Naive thymus-derived CD4-positive, alpha-beta T cell (primary cell): ENCODE data around the gene TF. TPM values are rescaled to one million over a fixed set of nuclear protein-coding genes. Genes with fewer than 3 reads are reported as not detected.

ENCODE experiments used
- ATAC-seq: fragments of 150-1000 bp; cut with Tn5 transposase; 2 replicates; pipeline ENCODE4 v1.10.0; 2021; ENCODE audit warnings: mild to moderate bottlenecking, moderate library complexity
- CTCF ChIA-PET: fragments of 350-600 bp; sonication (Branson Sonifier 250); formaldehyde crosslinking; loops from one replicate; lab custom pipeline; 2021; ENCODE audit warnings: antibody characterized with exemption; lab: Charles Lee
- POLR2A ChIA-PET: fragments of 350-600 bp; sonication (Branson Sonifier 250); formaldehyde crosslinking; loops from one replicate; lab custom pipeline; 2021; ENCODE audit warnings: antibody characterized with exemption, inconsistent platforms; lab: Charles Lee
- DNase-seq, 9 donors: peaks; one replicate each; pipeline versions ENCODE4 v3.0.0 to v3.0.0-alpha.2; 2020 to 2022; ENCODE audit warnings: mixed read lengths in 1 of 9
- H3K27ac ChIP-seq: one replicate; pipeline ENCODE4 v1.7.0; 2013; ENCODE audit warnings: mild to moderate bottlenecking, low read depth, low read length, moderate library complexity
- H3K27me3 ChIP-seq, 2 donors: one replicate each; pipeline ENCODE4 v1.7.0; 2013; ENCODE audit warnings: low read length in 2 of 2, mild to moderate bottlenecking in 2 of 2, moderate library complexity in 2 of 2; ENCODE audit not compliant: control insufficient read depth in 2 of 2, insufficient read depth in 2 of 2
- H3K36me3 ChIP-seq, 3 experiments: 1 replicate in 2 of 3; 2 replicates in 1 of 3; pipeline ENCODE4 v1.7.0; 2013; ENCODE audit warnings: low read length in 3 of 3, mild to moderate bottlenecking in 3 of 3, moderate library complexity in 1 of 3; ENCODE audit not compliant: insufficient read depth in 3 of 3, control insufficient read depth in 2 of 3
- H3K4me1 ChIP-seq, 2 donors: one replicate each; pipeline ENCODE4 v1.7.0; 2013; ENCODE audit warnings: low read length in 2 of 2, mild to moderate bottlenecking in 2 of 2, moderate library complexity in 1 of 2; ENCODE audit not compliant: control insufficient read depth in 2 of 2, insufficient read depth in 2 of 2
- H3K4me3 ChIP-seq: 2 replicates; pipeline ENCODE4 v1.7.0; 2013; ENCODE audit warnings: mild to moderate bottlenecking, low read length
- H3K9me3 ChIP-seq, 3 experiments: 1 replicate in 2 of 3; 2 replicates in 1 of 3; pipeline ENCODE4 v1.7.0; 2013; ENCODE audit warnings: low read length in 3 of 3; ENCODE audit not compliant: control insufficient read depth in 2 of 3
- H3K27ac Mint-ChIP-seq, 9 donors: one replicate each; pipeline ENCODE4 v1.8.0; 2020 to 2022; ENCODE audit warnings: mixed read lengths in 9 of 9, mild to moderate bottlenecking in 8 of 9, moderate library complexity in 5 of 9, inconsistent platforms in 2 of 9
- H3K27me3 Mint-ChIP-seq, 5 donors: one replicate each; pipeline ENCODE4 v1.8.0; 2021 to 2022; ENCODE audit warnings: mixed read lengths in 5 of 5, mild to moderate bottlenecking in 1 of 5
- H3K36me3 Mint-ChIP-seq, 5 donors: one replicate each; pipeline ENCODE4 v1.8.0; 2020 to 2022; ENCODE audit warnings: mixed read lengths in 5 of 5, mild to moderate bottlenecking in 3 of 5, inconsistent platforms in 1 of 5
- H3K4me1 Mint-ChIP-seq, 7 donors: one replicate each; pipeline ENCODE4 v1.8.0; 2020 to 2022; ENCODE audit warnings: mixed read lengths in 7 of 7, mild to moderate bottlenecking in 3 of 7, inconsistent platforms in 1 of 7
- H3K4me3 Mint-ChIP-seq, 10 donors: one replicate each; pipeline ENCODE4 v1.8.0; 2020 to 2022; ENCODE audit warnings: mild to moderate bottlenecking in 10 of 10, mixed read lengths in 10 of 10, moderate library complexity in 6 of 10, inconsistent platforms in 2 of 10
- H3K9me3 Mint-ChIP-seq, 11 donors: one replicate each; pipeline ENCODE4 v1.8.0; 2020 to 2022; ENCODE audit warnings: mixed read lengths in 11 of 11, mild to moderate bottlenecking in 4 of 11, inconsistent platforms in 1 of 11, moderate library complexity in 1 of 11
- intact Hi-C, 2 donors: fragments of 100-400 bp; cut with micrococcal nuclease; formaldehyde crosslinking; loops; one replicate each; pipeline ENCODE4 v1.15.1; 2023
- polyA plus RNA-seq, 2 donors: library from polyadenylated mRNA; unstranded; fragments of 300-500 nt; fragmentation: Illumina TruSeq; gene quantifications; one replicate each; pipeline ENCODE4 v1.2.3, GENCODE V29; 2021
- total RNA-seq, 6 experiments: library from RNA in 5 of 6; stranded (reverse) in 5 of 6; gene quantifications; 1 replicate in 5 of 6; 2 replicates in 1 of 6; pipeline ENCODE4 v1.2.3 and lab custom pipeline; 2021 to 2026

The TF gene
- total and polyA plus RNA-seq, 7 experiments from 2014 or later = 0.11 to 0.54 (median 0.35) TPM; not detected in 2

GRCh38 chr3:133744241-133744640 is 2.0 kb upstream of the TF start:
- H3K27me3 Mint-ChIP-seq = peaks cover 38 to 51% (median 50%) of the 10 kb centered on the region in 5 donors
- POLR2A ChIA-PET = no interaction called here

DNA sequence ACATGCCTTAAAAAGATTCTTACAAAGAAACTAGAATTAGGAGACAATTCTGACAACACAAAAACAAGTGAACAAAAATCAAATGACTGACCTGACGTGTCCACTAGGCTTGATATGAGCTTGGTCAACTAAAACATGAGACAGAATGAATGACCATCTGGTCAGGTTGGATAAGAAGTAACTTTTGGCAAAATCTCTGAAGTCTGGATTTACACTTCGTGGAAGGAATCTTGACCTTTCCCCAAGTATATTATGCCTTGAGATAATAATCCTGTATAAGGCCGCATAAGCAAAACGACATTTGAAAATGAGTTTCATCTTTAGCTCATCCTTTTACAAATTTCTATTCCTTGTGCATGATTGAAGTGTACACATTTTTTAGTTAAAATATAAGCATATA is 1.1 kb upstream of the TF start:
- POLR2A ChIA-PET = no interaction called here
- Histone ChIP-seq H3K4me1 (no peaks in the 10 kb centered on the region), H3K9me3 (no peaks in the 10 kb centered on the region), H3K27me3 (no peaks in the 10 kb centered on the region), H3K27ac (no peak overlapping the region), H3K36me3 (no peaks in the 10 kb centered on the region), H3K4me3 (no peak overlapping the region)
- Mint-ChIP-seq H3K4me3 (no peak overlapping the region), H3K27me3 (peaks cover 38 to 51% (median 48%) of the 10 kb centered on the region in 5 donors), H3K27ac (no peak overlapping the region), H3K4me1 (peaks cover 0 to 5% (median 0%) of the 10 kb centered on the region in 7 donors), H3K36me3 (peaks cover 0 to 3% (median 0%) of the 10 kb centered on the region in 5 donors), H3K9me3 (peaks cover 0 to 7% (median 0%) of the 10 kb centered on the region in 11 donors)
- CTCF ChIA-PET = no interaction called here
- no peak for DNase-seq
- intact Hi-C loops = no loop called here
- ATAC-seq = no peak

More at GRCh38 chr3:133744241-133744640, 2.0 kb upstream of the TF start:
- intact Hi-C loops = no loop called here
- Mint-ChIP-seq H3K4me3 (no peak overlapping the region), H3K36me3 (peaks cover 0 to 3% (median 0%) of the 10 kb centered on the region in 5 donors), H3K9me3 (peaks cover 0 to 16% (median 2%) of the 10 kb centered on the region in 11 donors), H3K27ac (no peak overlapping the region), H3K4me1 (peaks cover 0 to 5% (median 0%) of the 10 kb centered on the region in 7 donors)
- H3K27me3 ChIP-seq = no peaks in the 10 kb centered on the region
- H3K9me3 ChIP-seq = no peaks in the 10 kb centered on the region
- DNase-seq = no peak
- no peak overlapping the region for H3K27ac ChIP-seq
- H3K36me3 ChIP-seq = no peaks in the 10 kb centered on the region
- H3K4me1 ChIP-seq = no peaks in the 10 kb centered on the region
- no peak for ATAC-seq
- H3K4me3 ChIP-seq = no peak overlapping the region
- CTCF ChIA-PET = no interaction called here

GRCh38 chr3:133746712-133747066 is 496 bp downstream of the TF start:
- Mint-ChIP-seq H3K36me3 (peaks cover 0 to 3% (median 0%) of the 10 kb centered on the region in 5 donors), H3K27me3 (peaks cover 38 to 51% (median 48%) of the 10 kb centered on the region in 5 donors), H3K9me3 (peaks cover 0 to 2% (median 0%) of the 10 kb centered on the region in 11 donors), H3K4me1 (peaks cover 0 to 5% (median 0%) of the 10 kb centered on the region in 7 donors), H3K27ac (no peak overlapping the region), H3K4me3 (peak overlapping the region in 2 of 10 donors; percentile 1 to 61)
- no peaks in the 10 kb centered on the region for H3K4me1 ChIP-seq
- no peaks in the 10 kb centered on the region for H3K27me3 ChIP-seq
- POLR2A ChIA-PET = no interaction called here
- H3K27ac ChIP-seq = no peak overlapping the region
- CTCF ChIA-PET = no interaction called here
- H3K4me3 ChIP-seq = no peak overlapping the region
- DNase-seq = no peak
- no peaks in the 10 kb centered on the region for H3K36me3 ChIP-seq
- no peak for ATAC-seq
- intact Hi-C loops = no loop called here
- no peaks in the 10 kb centered on the region for H3K9me3 ChIP-seq

GRCh38 chr3:133747373-133747772 is 1.2 kb downstream of the TF start:
- H3K4me1 Mint-ChIP-seq = peaks cover 0 to 5% (median 0%) of the 10 kb centered on the region in 7 donors
- no peak for DNase-seq

GRCh38 chr3:133747907-133748639 is 1.9 kb downstream of the TF start:
- CTCF ChIA-PET = no interaction called here
- intact Hi-C loops = no loop called here
- no peaks in the 10 kb centered on the region for H3K4me1 ChIP-seq
- no peak overlapping the region for H3K4me3 ChIP-seq
- H3K27me3 ChIP-seq = no peaks in the 10 kb centered on the region
- Mint-ChIP-seq H3K9me3 (peaks cover 0 to 2% (median 0%) of the 10 kb centered on the region in 11 donors), H3K4me3 (no peak overlapping the region), H3K4me1 (peaks cover 0 to 5% (median 0%) of the 10 kb centered on the region in 7 donors), H3K27ac (no peak overlapping the region), H3K27me3 (peaks cover 33 to 43% (median 40%) of the 10 kb centered on the region in 5 donors), H3K36me3 (no peaks in the 10 kb centered on the region)
- DNase-seq (no peak), ATAC-seq (no peak)
- H3K36me3 ChIP-seq = no peaks in the 10 kb centered on the region
- POLR2A ChIA-PET = no interaction called here
- no peak overlapping the region for H3K27ac ChIP-seq
- H3K9me3 ChIP-seq = no peaks in the 10 kb centered on the region

More at GRCh38 chr3:133747373-133747772, 1.2 kb downstream of the TF start:
- Mint-ChIP-seq H3K27me3 (peaks cover 34 to 45% (median 43%) of the 10 kb centered on the region in 5 donors), H3K27ac (no peak overlapping the region), H3K4me3 (no peak overlapping the region), H3K9me3 (peaks cover 0 to 2% (median 0%) of the 10 kb centered on the region in 11 donors), H3K36me3 (no peaks in the 10 kb centered on the region)
- no peak for ATAC-seq
- Histone ChIP-seq H3K4me3 (no peak overlapping the region), H3K27ac (no peak overlapping the region), H3K9me3 (no peaks in the 10 kb centered on the region), H3K4me1 (no peaks in the 10 kb centered on the region), H3K27me3 (no peaks in the 10 kb centered on the region), H3K36me3 (no peaks in the 10 kb centered on the region)
- intact Hi-C loops = no loop called here
- ChIA-PET CTCF (no interaction called here), POLR2A (no interaction called here)

- peaks cover 0 to 2% (median 0%) of the 10 kb centered on the region in 11 donors for H3K9me3 Mint-ChIP-seq
- peaks cover 27 to 36% (median 29%) of the 10 kb centered on the region in 5 donors for H3K27me3 Mint-ChIP-seq
- ChIA-PET POLR2A (no interaction called here), CTCF (no interaction called here)
- intact Hi-C loops = no loop called here
- Histone ChIP-seq H3K36me3 (no peaks in the 10 kb centered on the region), H3K27ac (no peak overlapping the region), H3K4me1 (no peaks in the 10 kb centered on the region), H3K9me3 (no peaks in the 10 kb centered on the region), H3K27me3 (no peaks in the 10 kb centered on the region), H3K4me3 (no peak overlapping the region)
- DNase-seq (no peak), ATAC-seq (no peak)
- peaks cover 0 to 5% (median 0%) of the 10 kb centered on the region in 7 donors for H3K4me1 Mint-ChIP-seq
- H3K36me3 Mint-ChIP-seq = no peaks in the 10 kb centered on the region
- no peak overlapping the region for H3K4me3 Mint-ChIP-seq
- no peak overlapping the region for H3K27ac Mint-ChIP-seq
These were observed 3.5 kb downstream of the TF start for GRCh38 chr3:133749427-133750258.
